ENCODE data around the gene HOXB1.

- no peak for TF ChIP-seq MAX (IDR thresholded peaks at IDR 0.05)
- no peak for TF ChIP-seq YY1 (IDR thresholded peaks at IDR 0.05; ENCODE audit: insufficient read depth, insufficient replicate concordance, low read depth, low read length)
- no peak for TF ChIP-seq ELF4 (CRISPR knock-in tag; IDR thresholded peaks at IDR 0.05; ENCODE audit: borderline replicate concordance)
- TF ChIP-seq MYC (CRISPR knock-in tag; IDR thresholded peaks at IDR 0.05; ENCODE audit: borderline replicate concordance) = no peak
- TF ChIP-seq SNAPC2 (CRISPR knock-in tag; IDR thresholded peaks at IDR 0.05) = no peak
These were observed 21.0 kb upstream of the HOXB1 start for GRCh38 chr17:48551596-48552465.
